HepG2 (cell line): Measurements from ENCODE around the gene KNL1. TPM values are rescaled to one million over a fixed set of nuclear protein-coding genes. Genes with fewer than 3 reads are reported as not detected.

Experiments
- ARID5B ChIP-seq: IDR thresholded peaks from 2 replicates; pipeline ENCODE4 v1.4.0; 2020; ENCODE audit warnings: mild to moderate bottlenecking, missing genetic modification reagents
- NR2F2 ChIP-seq: IDR thresholded peaks from 2 replicates; pipeline ENCODE4 v1.6.1; 2012; ENCODE audit warnings: low read depth, inconsistent platforms, borderline replicate concordance
- RBM39 ChIP-seq: fragments of 200-400 bp; formaldehyde crosslinking; IDR thresholded peaks from one replicate; pipeline ENCODE4 v1.6.1; 2018; ENCODE audit warnings: antibody characterized with exemption, mild to moderate bottlenecking, low read depth, low read length; ENCODE audit not compliant: poor library complexity, severe bottlenecking
- THRA ChIP-seq: sonication (generic); formaldehyde crosslinking; IDR thresholded peaks from 2 replicates; pipeline ENCODE4 v1.4.0; 2020; ENCODE audit warnings: missing genetic modification reagents, borderline replicate concordance
- ZBTB40 ChIP-seq, 2 experiments: fragments of 450-650 bp in 1 of 2; sonication (generic) in 1 of 2; formaldehyde crosslinking in 1 of 2; IDR thresholded peaks; 2 replicates each; pipeline versions ENCODE4 v1.6.1 to v1.8.0; 2016 to 2022; ENCODE audit warnings: antibody characterized with exemption in 1 of 2, mild to moderate bottlenecking in 1 of 2, missing genetic modification reagents in 1 of 2
- ZNF281 ChIP-seq: sonication (generic); formaldehyde crosslinking; IDR thresholded peaks from 2 replicates; pipeline ENCODE4 v1.4.0; 2020; ENCODE audit warnings: missing genetic modification reagents, borderline replicate concordance
- ZNF703 ChIP-seq: sonication (generic); formaldehyde crosslinking; IDR thresholded peaks from 2 replicates; pipeline ENCODE4 v1.5.1; 2020; ENCODE audit warnings: missing genetic modification reagents, mild to moderate bottlenecking, moderate library complexity, borderline replicate concordance
- polyA plus RNA-seq, 8 experiments: library from polyadenylated mRNA; depleted of rRNA in 3 of 8; stranded (reverse) in 7 of 8; unstranded in 1 of 8; fragments of >200 nt; fragmentation: Illumina TruSeq in 4 of 8; extraction: Trizol in 4 of 8; gene quantifications; 2 replicates each; pipeline versions ENCODE4 v1.2.1 to v1.2.3, GENCODE V29; 2011 to 2016; ENCODE audit warnings: low read depth in 4 of 8, missing spikeins in 1 of 8, mixed read lengths in 1 of 8; ENCODE audit not compliant: insufficient read depth in 1 of 8
- total RNA-seq, 5 experiments: library from RNA; depleted of rRNA; stranded (reverse); fragments of >200 nt; fragmentation: Illumina TruSeq; extraction: Trizol; gene quantifications; 2 replicates each; pipeline ENCODE4 v1.2.3, GENCODE V29; 2016; ENCODE audit warnings: low read depth in 1 of 5

The KNL1 gene
- total and polyA plus RNA-seq, 2 of the 13 experiments (the other 11 are each of a cell fraction or from before 2014, with no cell fraction given) = 8.0 to 21.4 TPM

- TF ChIP-seq ZBTB40 (IDR thresholded peaks at IDR 0.05) (no peak), ZBTB40 (CRISPR knock-in tag; IDR thresholded peaks at IDR 0.05) (peak; percentile 77), ZNF281 (CRISPR knock-in tag) (peak; percentile 94), NR2F2 (no peak), ZNF703 (CRISPR knock-in tag) (no peak), THRA (CRISPR knock-in tag) (peak; percentile 63; the same call in 1 of the 2 replicates), ARID5B (CRISPR knock-in tag) (peak; percentile 52), RBM39 (peak; percentile 51)
Observed at GRCh38 chr15:40569129-40569953, 24.7 kb upstream of the KNL1 start, which contains the start of gene RPUSD2 (continued).
